SK-N-SH (cell line): ENCODE data around the gene UBTD1. TPM values are rescaled to one million over a fixed set of nuclear protein-coding genes. Genes with fewer than 3 reads are reported as not detected.
A peak's percentile ranks its signal among the peaks of the same experiment; 100 is the strongest.

Experiments
- CTCF ChIA-PET: fragments of 300-600, 350-600 bp; formaldehyde crosslinking; extraction: SDS; loops from one replicate; lab custom pipeline; 2021; lab: Yijun Ruan, JAX
- POLR2A ChIA-PET: fragments of 350-600 bp; sonication (Branson Sonifier 250); formaldehyde crosslinking; extraction: SDS; loops from one replicate; lab custom pipeline; 2020; ENCODE audit warnings: antibody characterized with exemption, inconsistent platforms; lab: Yijun Ruan, JAX
- DNase-seq: peaks from one replicate; pipeline ENCODE4 v3.0.0; 2012
- H2AFZ ChIP-seq: fragments of 200-600 bp; sonication (generic); 2 replicates; pipeline ENCODE4 v1.8.1; 2016; ENCODE audit warnings: antibody characterized with exemption, mild to moderate bottlenecking, low read depth
- H3F3A ChIP-seq: fragments of 200-600 bp; sonication (generic); replicated peaks from 2 replicates; pipeline ENCODE3; 2016; ENCODE audit warnings: antibody characterized with exemption, mild to moderate bottlenecking; ENCODE audit not compliant: insufficient read depth
- H3K27ac ChIP-seq, 2 experiments: fragments of 200-500 bp in 1 of 2; fragments of 200-600 bp in 1 of 2; sonication (Bioruptor generic) in 1 of 2; sonication (generic), shearing (Covaris generic) in 1 of 2; 2 replicates each; pipeline versions ENCODE4 v1.5.1 to v1.6.1; 2014 to 2016; ENCODE audit warnings: low read depth in 2 of 2, inconsistent platforms in 1 of 2, low read length in 1 of 2, mild to moderate bottlenecking in 1 of 2, mixed read lengths in 1 of 2
- H3K27me3 ChIP-seq: fragments of 200-600 bp; sonication (generic), shearing (Covaris generic); 2 replicates; pipeline ENCODE4 v1.6.1; 2016; ENCODE audit warnings: mixed run types; ENCODE audit not compliant: insufficient read depth
- H3K36me3 ChIP-seq, 2 experiments: fragments of 200-500 bp in 1 of 2; fragments of 200-600 bp in 1 of 2; sonication (Bioruptor generic) in 1 of 2; sonication (generic) in 1 of 2; replicated peaks in 1 of 2; 2 replicates each; pipeline versions ENCODE3 to v1.5.1; 2014 to 2016; ENCODE audit warnings: low read length in 1 of 2, mild to moderate bottlenecking in 1 of 2; ENCODE audit not compliant: insufficient read depth in 2 of 2, control insufficient read depth in 1 of 2
- H3K4me1 ChIP-seq, 2 experiments: fragments of 200-500 bp in 1 of 2; fragments of 200-600 bp in 1 of 2; sonication (Bioruptor generic) in 1 of 2; sonication (generic), shearing (Covaris generic) in 1 of 2; 2 replicates each; pipeline versions ENCODE4 v1.5.1 to v1.6.1; 2014 to 2016; ENCODE audit warnings: low read depth in 1 of 2, low read length in 1 of 2, mixed run types in 1 of 2; ENCODE audit not compliant: insufficient read depth in 2 of 2, control insufficient read depth in 1 of 2
- H3K4me2 ChIP-seq: fragments of 200-600 bp; sonication (generic), shearing (Covaris generic); 2 replicates; pipeline ENCODE4 v1.6.1; 2017; ENCODE audit warnings: mixed run types
- H3K4me3 ChIP-seq, 2 experiments: fragments of 200-500 bp in 1 of 2; fragments of 200-600 bp in 1 of 2; sonication (Bioruptor generic) in 1 of 2; sonication (generic), shearing (Covaris generic) in 1 of 2; 2 replicates each; pipeline versions ENCODE4 v1.5.1 to v1.8.1; 2014 to 2016; ENCODE audit warnings: low read depth in 2 of 2, inconsistent platforms in 1 of 2, low read length in 1 of 2, mild to moderate bottlenecking in 1 of 2, mixed read lengths in 1 of 2, moderate library complexity in 1 of 2
- H3K79me2 ChIP-seq: fragments of 200-600 bp; sonication (generic); 2 replicates; pipeline ENCODE4 v1.8.1; 2017; ENCODE audit warnings: mild to moderate bottlenecking; ENCODE audit not compliant: insufficient read depth
- H3K9ac ChIP-seq: fragments of 200-600 bp; sonication (generic); 2 replicates; pipeline ENCODE4 v1.6.1; 2017; ENCODE audit warnings: mixed run types
- H3K9me2 ChIP-seq: fragments of 200-600 bp; sonication (generic); 2 replicates; pipeline ENCODE4 v1.6.1; 2017; ENCODE audit warnings: mixed run types
- H3K9me3 ChIP-seq: fragments of 200-600 bp; sonication (generic); 2 replicates; pipeline ENCODE4 v1.6.1; 2017; ENCODE audit warnings: mixed run types, mild to moderate bottlenecking, moderate library complexity
- H4K20me1 ChIP-seq: fragments of 200-600 bp; sonication (generic); 2 replicates; pipeline ENCODE4 v1.6.1; 2017; ENCODE audit warnings: mild to moderate bottlenecking, mixed run types; ENCODE audit not compliant: insufficient read depth
- REST ChIP-seq: IDR thresholded peaks from 2 replicates; pipeline ENCODE4 v1.6.1; 2012; ENCODE audit warnings: mild to moderate bottlenecking, low read depth, low read length, moderate library complexity
- SMC3 ChIP-seq: IDR thresholded peaks from 2 replicates; pipeline ENCODE4 v1.6.1; 2012; ENCODE audit warnings: low read depth, low read length, improper control_type of control experiment
- TCF12 ChIP-seq: IDR thresholded peaks from 2 replicates; pipeline ENCODE4 v1.4.0; 2012
- WGBS: methylation state at CpG from one replicate; pipeline ENCODE4 v1.1.6; 2017; ENCODE audit warnings: low lambda C conversion rate; 5-methylcytosine and 5-hydroxymethylcytosine counted together
- polyA plus RNA-seq, 3 experiments: library from polyadenylated mRNA; depleted of rRNA; stranded (reverse); fragments of >200 nt; gene quantifications; 2 replicates each; pipeline ENCODE4 v1.2.3, GENCODE V29; 2012
- TF ChIP-seq, protein P1 (sequence below): fragments of 150-350 bp; IDR thresholded peaks from 2 replicates; pipeline ENCODE4 v1.6.1; 2016; ENCODE audit warnings: mild to moderate bottlenecking, low read depth, low read length
- TF ChIP-seq, protein P2 (sequence below): IDR thresholded peaks from 2 replicates; pipeline ENCODE4 v1.4.0; 2012; ENCODE audit warnings: low read depth, borderline replicate concordance
- TF ChIP-seq, protein P3 (sequence below): fragments of 150-350 bp; IDR thresholded peaks from 2 replicates; pipeline ENCODE4 v1.6.1; 2017; ENCODE audit warnings: antibody characterized with exemption, low read length, low read depth, borderline replicate concordance

UBTD1 gene
- polyA plus RNA-seq, 1 of the 3 experiments (the other 2 are of a cell fraction): 38.8 TPM

- no peak for TF ChIP-seq SMC3
- TF ChIP-seq, protein P1, sequence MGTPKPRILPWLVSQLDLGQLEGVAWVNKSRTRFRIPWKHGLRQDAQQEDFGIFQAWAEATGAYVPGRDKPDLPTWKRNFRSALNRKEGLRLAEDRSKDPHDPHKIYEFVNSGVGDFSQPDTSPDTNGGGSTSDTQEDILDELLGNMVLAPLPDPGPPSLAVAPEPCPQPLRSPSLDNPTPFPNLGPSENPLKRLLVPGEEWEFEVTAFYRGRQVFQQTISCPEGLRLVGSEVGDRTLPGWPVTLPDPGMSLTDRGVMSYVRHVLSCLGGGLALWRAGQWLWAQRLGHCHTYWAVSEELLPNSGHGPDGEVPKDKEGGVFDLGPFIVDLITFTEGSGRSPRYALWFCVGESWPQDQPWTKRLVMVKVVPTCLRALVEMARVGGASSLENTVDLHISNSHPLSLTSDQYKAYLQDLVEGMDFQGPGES: no peak
- TF ChIP-seq, all 33 proteins: peak for 0
These were observed 39.7 kb downstream of the UBTD1 start (continued) for GRCh38 chr10:97538411-97538810.

DNA sequence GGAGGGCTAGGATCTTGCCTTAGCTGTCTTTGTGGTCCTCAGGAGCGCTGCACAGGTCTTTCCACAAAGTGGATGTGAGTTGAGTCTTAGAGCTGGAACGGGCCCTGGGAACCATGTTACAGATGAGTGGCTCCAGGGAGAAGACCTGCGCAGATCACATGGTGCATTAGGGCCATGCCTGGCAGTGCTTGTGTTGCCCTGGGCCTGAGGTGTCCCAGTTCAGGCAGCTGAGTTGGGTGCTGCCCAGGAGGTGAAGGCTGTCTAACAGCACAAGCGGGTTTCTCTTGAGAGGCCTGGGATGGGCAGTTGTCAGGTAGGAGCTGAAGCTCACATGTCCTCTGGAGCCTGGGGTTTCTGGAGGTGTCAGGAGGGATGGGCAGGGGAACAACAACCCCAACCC lies 40.1 kb downstream of the UBTD1 start:
- no peak overlapping the region for H3K4me3 ChIP-seq
- no peaks in the 10 kb centered on the region for H3K27me3 ChIP-seq
- H3K9ac ChIP-seq: no peak overlapping the region; the same call in 1 of the 2 replicates
- no peak for DNase-seq
- H4K20me1 ChIP-seq: no peaks in the 10 kb centered on the region
- H3K36me3 ChIP-seq: no peaks in the 10 kb centered on the region
- H3K4me1 ChIP-seq: peaks cover 16 to 47% of the 10 kb centered on the region in 2 experiments; a peak in 3 of 4 replicates
- peaks cover 62% of the 10 kb centered on the region for H3K79me2 ChIP-seq
- WGBS: 90% methylated on average over 3 of the region's 4 CpGs
- no peaks in the 10 kb centered on the region for H3K9me2 ChIP-seq
- H3F3A ChIP-seq: peaks cover 25% of the 10 kb centered on the region
- TF ChIP-seq, protein P2, sequence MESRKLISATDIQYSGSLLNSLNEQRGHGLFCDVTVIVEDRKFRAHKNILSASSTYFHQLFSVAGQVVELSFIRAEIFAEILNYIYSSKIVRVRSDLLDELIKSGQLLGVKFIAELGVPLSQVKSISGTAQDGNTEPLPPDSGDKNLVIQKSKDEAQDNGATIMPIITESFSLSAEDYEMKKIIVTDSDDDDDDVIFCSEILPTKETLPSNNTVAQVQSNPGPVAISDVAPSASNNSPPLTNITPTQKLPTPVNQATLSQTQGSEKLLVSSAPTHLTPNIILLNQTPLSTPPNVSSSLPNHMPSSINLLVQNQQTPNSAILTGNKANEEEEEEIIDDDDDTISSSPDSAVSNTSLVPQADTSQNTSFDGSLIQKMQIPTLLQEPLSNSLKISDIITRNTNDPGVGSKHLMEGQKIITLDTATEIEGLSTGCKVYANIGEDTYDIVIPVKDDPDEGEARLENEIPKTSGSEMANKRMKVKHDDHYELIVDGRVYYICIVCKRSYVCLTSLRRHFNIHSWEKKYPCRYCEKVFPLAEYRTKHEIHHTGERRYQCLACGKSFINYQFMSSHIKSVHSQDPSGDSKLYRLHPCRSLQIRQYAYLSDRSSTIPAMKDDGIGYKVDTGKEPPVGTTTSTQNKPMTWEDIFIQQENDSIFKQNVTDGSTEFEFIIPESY: no peak
- TF ChIP-seq REST (no peak), TCF12 (no peak)
- TF ChIP-seq, protein P3, sequence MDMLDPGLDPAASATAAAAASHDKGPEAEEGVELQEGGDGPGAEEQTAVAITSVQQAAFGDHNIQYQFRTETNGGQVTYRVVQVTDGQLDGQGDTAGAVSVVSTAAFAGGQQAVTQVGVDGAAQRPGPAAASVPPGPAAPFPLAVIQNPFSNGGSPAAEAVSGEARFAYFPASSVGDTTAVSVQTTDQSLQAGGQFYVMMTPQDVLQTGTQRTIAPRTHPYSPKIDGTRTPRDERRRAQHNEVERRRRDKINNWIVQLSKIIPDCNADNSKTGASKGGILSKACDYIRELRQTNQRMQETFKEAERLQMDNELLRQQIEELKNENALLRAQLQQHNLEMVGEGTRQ: no peak
- H3K4me2 ChIP-seq: peak overlapping the region; percentile 17; the same call in 1 of the 2 replicates
- POLR2A ChIA-PET: interaction anchor here (0.7 kb wide), 1 partner anchor 146 kb away, joined by 5 read pairs; no protein-coding TSS in a partner anchor
- CTCF ChIA-PET: interaction anchor here (0.6 to 8.6 kb wide), 4 partner anchors 9 to 76 kb away, joined by 3 to 61 read pairs (median 4); no protein-coding TSS in a partner anchor
- H3K27ac ChIP-seq: peak overlapping the region; percentile 67 to 100
- no peak overlapping the region for H2AFZ ChIP-seq
- H3K9me3 ChIP-seq: no peaks in the 10 kb centered on the region
